ENCODE results near the gene ZNF407.

- TF ChIP-seq, protein P1, sequence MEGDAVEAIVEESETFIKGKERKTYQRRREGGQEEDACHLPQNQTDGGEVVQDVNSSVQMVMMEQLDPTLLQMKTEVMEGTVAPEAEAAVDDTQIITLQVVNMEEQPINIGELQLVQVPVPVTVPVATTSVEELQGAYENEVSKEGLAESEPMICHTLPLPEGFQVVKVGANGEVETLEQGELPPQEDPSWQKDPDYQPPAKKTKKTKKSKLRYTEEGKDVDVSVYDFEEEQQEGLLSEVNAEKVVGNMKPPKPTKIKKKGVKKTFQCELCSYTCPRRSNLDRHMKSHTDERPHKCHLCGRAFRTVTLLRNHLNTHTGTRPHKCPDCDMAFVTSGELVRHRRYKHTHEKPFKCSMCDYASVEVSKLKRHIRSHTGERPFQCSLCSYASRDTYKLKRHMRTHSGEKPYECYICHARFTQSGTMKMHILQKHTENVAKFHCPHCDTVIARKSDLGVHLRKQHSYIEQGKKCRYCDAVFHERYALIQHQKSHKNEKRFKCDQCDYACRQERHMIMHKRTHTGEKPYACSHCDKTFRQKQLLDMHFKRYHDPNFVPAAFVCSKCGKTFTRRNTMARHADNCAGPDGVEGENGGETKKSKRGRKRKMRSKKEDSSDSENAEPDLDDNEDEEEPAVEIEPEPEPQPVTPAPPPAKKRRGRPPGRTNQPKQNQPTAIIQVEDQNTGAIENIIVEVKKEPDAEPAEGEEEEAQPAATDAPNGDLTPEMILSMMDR (IDR thresholded peaks at IDR 0.05; ENCODE audit: borderline replicate concordance, extremely low read depth, low read length, poor library complexity, severe bottlenecking), result no peak
- TF ChIP-seq EZH2 (IDR thresholded peaks at IDR 0.05; ENCODE audit: borderline replicate concordance, low read depth, low read length, severe bottlenecking), result no peak
Observed at GRCh38 chr18:74926051-74926450, 328.4 kb downstream of the ZNF407 start.

All from DND-41 (cell line).